ENCODE data around the gene CASTOR2.
"Not testable (repeated sequence)": the region's sequence is repeated elsewhere in the genome, so short reads cannot be mapped to it uniquely, and the experiment has no call there.

The CASTOR2 gene

GRCh38 chr7:74963704-74964510, 598 bp upstream of the CASTOR2 start:
- H3K4me3 ChIP-seq (ENCODE audit: low read depth in 1 of 2, low read length in 2 of 2); H3K27ac ChIP-seq (ENCODE audit: low read depth, low read length); H3K9me3 ChIP-seq (ENCODE audit: low read length): not testable (repeated sequence)

GRCh38 chr7:74966208-74966854, 1.8 kb downstream of the CASTOR2 start:
- H3K27ac ChIP-seq (ENCODE audit: low read depth, low read length); H3K4me1 ChIP-seq (ENCODE audit: insufficient read depth, low read length); H3K9ac ChIP-seq (ENCODE audit: low read length); H3K9me3 ChIP-seq (ENCODE audit: low read length); H3K4me3 ChIP-seq (ENCODE audit: low read depth in 1 of 2, low read length in 2 of 2); H3K27me3 ChIP-seq (ENCODE audit: control insufficient read depth in 1 of 2, insufficient read depth in 2 of 2, low read length in 2 of 2); H3K36me3 ChIP-seq (ENCODE audit: insufficient read depth, low read length): not testable (repeated sequence)

More at GRCh38 chr7:74963704-74964510, 598 bp upstream of the CASTOR2 start:
- not testable (repeated sequence) for H3K4me1 ChIP-seq (ENCODE audit: insufficient read depth, low read length); H3K27me3 ChIP-seq (ENCODE audit: control insufficient read depth in 1 of 2, insufficient read depth in 2 of 2, low read length in 2 of 2); H3K9ac ChIP-seq (ENCODE audit: low read length); H3K36me3 ChIP-seq (ENCODE audit: insufficient read depth, low read length)

- not testable (repeated sequence) for H3K27ac ChIP-seq (ENCODE audit: low read depth, low read length); H3K27me3 ChIP-seq (ENCODE audit: control insufficient read depth in 1 of 2, insufficient read depth in 2 of 2, low read length in 2 of 2); H3K36me3 ChIP-seq (ENCODE audit: insufficient read depth, low read length); H3K4me1 ChIP-seq (ENCODE audit: insufficient read depth, low read length); H3K9me3 ChIP-seq (ENCODE audit: low read length); H3K4me3 ChIP-seq (ENCODE audit: low read depth in 1 of 2, low read length in 2 of 2); H3K9ac ChIP-seq (ENCODE audit: low read length)
Observed at GRCh38 chr7:74966909-74967308, 2.4 kb downstream of the CASTOR2 start.

- H3K4me1 ChIP-seq (ENCODE audit: insufficient read depth, low read length); H3K9ac ChIP-seq (ENCODE audit: low read length); H3K36me3 ChIP-seq (ENCODE audit: insufficient read depth, low read length); H3K27me3 ChIP-seq (ENCODE audit: control insufficient read depth in 1 of 2, insufficient read depth in 2 of 2, low read length in 2 of 2); H3K4me3 ChIP-seq (ENCODE audit: low read depth in 1 of 2, low read length in 2 of 2); H3K9me3 ChIP-seq (ENCODE audit: low read length); H3K27ac ChIP-seq (ENCODE audit: low read depth, low read length): not testable (repeated sequence)
Observed at GRCh38 chr7:74971431-74971830, 6.9 kb downstream of the CASTOR2 start.

GRCh38 chr7:74972377-74972776, 7.9 kb downstream of the CASTOR2 start:
- not testable (repeated sequence) for H3K36me3 ChIP-seq (ENCODE audit: insufficient read depth, low read length); H3K4me3 ChIP-seq (ENCODE audit: low read depth in 1 of 2, low read length in 2 of 2); H3K9me3 ChIP-seq (ENCODE audit: low read length); H3K27me3 ChIP-seq (ENCODE audit: control insufficient read depth in 1 of 2, insufficient read depth in 2 of 2, low read length in 2 of 2); H3K9ac ChIP-seq (ENCODE audit: low read length); H3K27ac ChIP-seq (ENCODE audit: low read depth, low read length); H3K4me1 ChIP-seq (ENCODE audit: insufficient read depth, low read length)

- not testable (repeated sequence) for H3K27me3 ChIP-seq (ENCODE audit: control insufficient read depth in 1 of 2, insufficient read depth in 2 of 2, low read length in 2 of 2); H3K4me3 ChIP-seq (ENCODE audit: low read depth in 1 of 2, low read length in 2 of 2); H3K9ac ChIP-seq (ENCODE audit: low read length); H3K36me3 ChIP-seq (ENCODE audit: insufficient read depth, low read length); H3K9me3 ChIP-seq (ENCODE audit: low read length); H3K27ac ChIP-seq (ENCODE audit: low read depth, low read length); H3K4me1 ChIP-seq (ENCODE audit: insufficient read depth, low read length)
Observed at GRCh38 chr7:74975959-74976358, 11.5 kb downstream of the CASTOR2 start.

GRCh38 chr7:74977523-74977922, 13.0 kb downstream of the CASTOR2 start:
- H3K4me1 ChIP-seq (ENCODE audit: insufficient read depth, low read length); H3K36me3 ChIP-seq (ENCODE audit: insufficient read depth, low read length); H3K4me3 ChIP-seq (ENCODE audit: low read depth in 1 of 2, low read length in 2 of 2); H3K9ac ChIP-seq (ENCODE audit: low read length); H3K27me3 ChIP-seq (ENCODE audit: control insufficient read depth in 1 of 2, insufficient read depth in 2 of 2, low read length in 2 of 2); H3K9me3 ChIP-seq (ENCODE audit: low read length); H3K27ac ChIP-seq (ENCODE audit: low read depth, low read length): not testable (repeated sequence)

GRCh38 chr7:74988436-74988835, 23.9 kb downstream of the CASTOR2 start:
- H3K4me1 ChIP-seq (ENCODE audit: insufficient read depth, low read length); H3K4me3 ChIP-seq (ENCODE audit: low read depth in 1 of 2, low read length in 2 of 2); H3K9ac ChIP-seq (ENCODE audit: low read length); H3K9me3 ChIP-seq (ENCODE audit: low read length); H3K36me3 ChIP-seq (ENCODE audit: insufficient read depth, low read length); H3K27ac ChIP-seq (ENCODE audit: low read depth, low read length); H3K27me3 ChIP-seq (ENCODE audit: control insufficient read depth in 1 of 2, insufficient read depth in 2 of 2, low read length in 2 of 2): not testable (repeated sequence)

GRCh38 chr7:74993121-74993520, 28.6 kb downstream of the CASTOR2 start:
- no peaks in the 10 kb centered on the region for H3K36me3 ChIP-seq (ENCODE audit: insufficient read depth, low read length)
- H3K9ac ChIP-seq (ENCODE audit: low read length) = no peak overlapping the region
- no peak overlapping the region for H3K27ac ChIP-seq (ENCODE audit: low read depth, low read length)
- no peaks in the 10 kb centered on the region for H3K27me3 ChIP-seq (ENCODE audit: control insufficient read depth in 1 of 2, insufficient read depth in 2 of 2, low read length in 2 of 2)
- H3K9me3 ChIP-seq (ENCODE audit: low read length) = no peaks in the 10 kb centered on the region
- H3K4me3 ChIP-seq (ENCODE audit: low read depth in 1 of 2, low read length in 2 of 2) = no peak overlapping the region
- H3K4me1 ChIP-seq (ENCODE audit: insufficient read depth, low read length) = peaks cover 6% of the 10 kb centered on the region

GRCh38 chr7:74994869-74995543, 30.5 kb downstream of the CASTOR2 start:
- H3K27ac ChIP-seq (ENCODE audit: low read depth, low read length); H3K36me3 ChIP-seq (ENCODE audit: insufficient read depth, low read length); H3K27me3 ChIP-seq (ENCODE audit: control insufficient read depth in 1 of 2, insufficient read depth in 2 of 2, low read length in 2 of 2); H3K4me1 ChIP-seq (ENCODE audit: insufficient read depth, low read length); H3K4me3 ChIP-seq (ENCODE audit: low read depth in 1 of 2, low read length in 2 of 2); H3K9ac ChIP-seq (ENCODE audit: low read length); H3K9me3 ChIP-seq (ENCODE audit: low read length): not testable (repeated sequence)

GRCh38 chr7:74996361-74996760, 31.9 kb downstream of the CASTOR2 start:
- not testable (repeated sequence) for H3K4me3 ChIP-seq (ENCODE audit: low read depth in 1 of 2, low read length in 2 of 2); H3K9me3 ChIP-seq (ENCODE audit: low read length); H3K27ac ChIP-seq (ENCODE audit: low read depth, low read length); H3K27me3 ChIP-seq (ENCODE audit: control insufficient read depth in 1 of 2, insufficient read depth in 2 of 2, low read length in 2 of 2); H3K36me3 ChIP-seq (ENCODE audit: insufficient read depth, low read length); H3K9ac ChIP-seq (ENCODE audit: low read length); H3K4me1 ChIP-seq (ENCODE audit: insufficient read depth, low read length)

- not testable (repeated sequence) for H3K36me3 ChIP-seq (ENCODE audit: insufficient read depth, low read length); H3K9ac ChIP-seq (ENCODE audit: low read length); H3K27ac ChIP-seq (ENCODE audit: low read depth, low read length); H3K9me3 ChIP-seq (ENCODE audit: low read length); H3K4me1 ChIP-seq (ENCODE audit: insufficient read depth, low read length); H3K27me3 ChIP-seq (ENCODE audit: control insufficient read depth in 1 of 2, insufficient read depth in 2 of 2, low read length in 2 of 2); H3K4me3 ChIP-seq (ENCODE audit: low read depth in 1 of 2, low read length in 2 of 2)
Observed at GRCh38 chr7:74997811-74998210, 33.3 kb downstream of the CASTOR2 start.
